Right cardiac atrium (tissue), 5 donors: ENCODE data around the gene SDF2L1. TPM values are rescaled to one million over a fixed set of nuclear protein-coding genes. Genes with fewer than 3 reads are reported as not detected.

Experiments used
- ATAC-seq, 2 donors: fragments of 200-7000 bp; cut with Tn5 transposase; one replicate each; pipeline versions ENCODE4 v1.8.0 to v1.9.1; 2020; ENCODE audit warnings: moderate library complexity in 2 of 2, mild to moderate bottlenecking in 1 of 2
- DNase-seq, 3 donors: peaks; one replicate each; pipeline ENCODE4 v3.0.0-alpha.2; 2020
- H3K27ac ChIP-seq: one replicate; pipeline ENCODE4 v1.5.1; 2013; ENCODE audit warnings: mild to moderate bottlenecking, low read length, control low read depth, moderate library complexity
- H3K27me3 ChIP-seq: one replicate; pipeline ENCODE4 v1.6.1; 2013; ENCODE audit not compliant: control insufficient read depth, insufficient read depth
- H3K4me1 ChIP-seq: one replicate; pipeline ENCODE4 v1.6.1; 2013; ENCODE audit warnings: low read length; ENCODE audit not compliant: control insufficient read depth, insufficient read depth
- H3K4me3 ChIP-seq: one replicate; pipeline ENCODE4 v1.5.1; 2013; ENCODE audit warnings: low read length, control low read depth
- H3K9me3 ChIP-seq: one replicate; pipeline ENCODE4 v1.6.1; 2013; ENCODE audit warnings: low read length; ENCODE audit not compliant: control insufficient read depth
- WGBS: extraction: QIAGEN DNeasy Blood & Tissue Kit; methylation state at CpG from one replicate; pipeline ENCODE4 v1.1.7; 2013; 5-methylcytosine and 5-hydroxymethylcytosine counted together
- intact Hi-C, 4 donors: fragments of 100-400 bp; cut with DNase I; formaldehyde crosslinking; loops; one replicate each; pipeline versions ENCODE4 v1.11.0 to v1.14.0; 2022 to 2023
- microRNA-seq, 2 donors: library from miRNA; unstranded; fragments of <30 nt; microRNA quantifications; one replicate each; pipeline ENCODE4 v1.2.0, GENCODE V29; 2020 to 2021
- polyA plus RNA-seq: library from polyadenylated mRNA; stranded (reverse); fragments of 200-250 nt; gene quantifications from one replicate; pipeline ENCODE4 v1.2.3, GENCODE V29; 2013
- total RNA-seq, 4 donors: library from RNA; stranded (reverse); fragmentation: NEBNext Ultra II Directional; extraction: Animal tissue kit (Norgen Biotek cat#: 25700); gene quantifications; one replicate each; pipeline ENCODE4 v1.2.1, GENCODE V29; 2021
- donor health status: healthy with polysubstance abuse.
- donor health status: DM: no; HTN: yes; CAD: no.
- donor health status: DM: no; HTN: no; CAD: no.
- donor health status: DM: no; HTN: yes; CAD: no; lungs with severe emphysema.
- donor health status: DM: yes; HTN: yes; CAD: no.

Gene SDF2L1
- total and polyA plus RNA-seq, 5 donors: 14.4 to 37.5 (median 34.9) TPM

DNA sequence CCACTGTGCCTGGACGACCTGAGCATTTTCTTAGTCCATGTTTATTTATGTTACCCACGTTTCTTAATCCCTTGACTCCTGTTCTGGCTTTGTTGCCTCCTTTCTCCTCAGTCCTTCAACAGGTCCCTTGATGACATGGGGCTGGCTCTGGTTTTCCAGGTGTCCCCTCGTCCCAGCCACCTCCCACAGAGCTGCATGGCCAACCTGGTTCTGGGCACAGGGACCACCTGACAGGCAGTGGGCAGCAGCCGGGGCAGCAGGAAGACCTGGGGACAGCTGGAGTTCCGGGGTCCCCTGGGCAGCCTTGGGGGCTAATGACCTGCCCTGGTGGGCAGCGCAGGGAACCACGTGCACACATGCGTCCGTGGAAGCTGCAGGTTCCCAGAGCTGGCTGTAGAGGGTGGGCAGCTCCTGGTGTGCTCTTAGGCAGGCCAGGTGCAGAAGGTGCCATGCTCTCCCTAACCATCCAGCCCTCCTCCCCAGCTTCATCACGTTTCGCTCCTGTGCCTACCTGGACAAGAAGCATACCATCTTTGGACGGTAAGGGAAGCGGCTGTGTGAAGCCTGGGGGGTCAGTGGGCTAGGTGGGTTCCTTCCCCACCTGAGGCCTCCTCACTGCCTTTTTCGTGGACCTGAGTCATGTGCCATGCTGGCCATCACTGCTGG lies 51.4 kb downstream of the SDF2L1 start:
- Histone ChIP-seq H3K27ac (no peak overlapping the region), H3K9me3 (no peaks in the 10 kb centered on the region), H3K4me1 (peaks cover 2% of the 10 kb centered on the region), H3K4me3 (no peak overlapping the region), H3K27me3 (no peaks in the 10 kb centered on the region)
- peak in 2 of 3 donors; percentile 32 to 36 for DNase-seq
- ATAC-seq: no peak
- WGBS: 90% methylated on average over 14 of the region's 14 CpGs
- intact Hi-C loops: no loop called here

Small RNA genes within 50 kb of the gene (microRNA-seq; reads per million reads assigned to microRNA genes)
- gene MIR130B (267 to 356 reads per million in 2 donors), gene MIR301B (1.3 to 2.1 reads per million in 2 donors)

Other genes starting within 250 kb of the SDF2L1 start
- gene HIC2, start 224.9 kb upstream of the SDF2L1 start, total RNA-seq: 1 to 10 TPM; 1.1 to 2.1 (median 1.8) TPM
- gene HIC2, start 224.9 kb upstream of the SDF2L1 start, polyA plus RNA-seq: 1.7 TPM
- 1 to 10 TPM in 2 of 4 donors, under 1 TPM in 1, not detected in 1; 0.68 to 1.4 (median 1.2) TPM for gene TMEM191C, start 174.9 kb upstream of the SDF2L1 start, total RNA-seq
- 0.66 TPM for gene TMEM191C, start 174.9 kb upstream of the SDF2L1 start, polyA plus RNA-seq
- gene RIMBP3C, start 90.8 kb upstream of the SDF2L1 start, total RNA-seq: under 1 TPM in 2 of 4 donors, not detected in 2; 0.18 to 0.23 TPM
- 0.02 TPM for gene RIMBP3C, start 90.8 kb upstream of the SDF2L1 start, polyA plus RNA-seq
- gene UBE2L3, start 74.6 kb upstream of the SDF2L1 start, total RNA-seq: 10 to 100 TPM; 38.8 to 49.0 (median 44.7) TPM
- gene UBE2L3, start 74.6 kb upstream of the SDF2L1 start, polyA plus RNA-seq: 63.6 TPM
- gene YDJC, start 12.3 kb upstream of the SDF2L1 start, total RNA-seq: 1 to 10 TPM; 3.6 to 5.8 (median 5.3) TPM
- gene YDJC, start 12.3 kb upstream of the SDF2L1 start, polyA plus RNA-seq: 7.9 TPM
- gene CCDC116, start 9.5 kb upstream of the SDF2L1 start, total RNA-seq: under 1 TPM in 2 of 4 donors, not detected in 2; 0.34 TPM
- gene CCDC116, start 9.5 kb upstream of the SDF2L1 start, polyA plus RNA-seq: 0.29 TPM
- 10 to 100 TPM; 20.4 to 32.0 (median 26.0) TPM for gene PPIL2, start 23.7 kb downstream of the SDF2L1 start, total RNA-seq
- gene PPIL2, start 23.7 kb downstream of the SDF2L1 start, polyA plus RNA-seq: 22.6 TPM
- 10 to 100 TPM in 1 of 4 donors, 1 to 10 TPM in 3; 4.7 to 12.5 (median 6.4) TPM for gene YPEL1, start 93.5 kb downstream of the SDF2L1 start, total RNA-seq
- gene YPEL1, start 93.5 kb downstream of the SDF2L1 start, polyA plus RNA-seq: 4.1 TPM
- gene MAPK1, start 225.3 kb downstream of the SDF2L1 start, total RNA-seq: 100 to 1,000 TPM; 116 to 126 (median 123) TPM
- gene MAPK1, start 225.3 kb downstream of the SDF2L1 start, polyA plus RNA-seq: 14.8 TPM